Keratinocyte (primary cell): Measurements from ENCODE around the gene FCN3.

Source experiments
- EZH2 ChIP-seq: IDR thresholded peaks from one replicate; pipeline ENCODE4 v1.6.1; 2012; ENCODE audit warnings: inconsistent platforms, mild to moderate bottlenecking, low read length, moderate library complexity
- TF ChIP-seq, protein P1 (sequence below), 3 experiments: IDR thresholded peaks in 1 of 3; conservative IDR thresholded peaks in 1 of 3; optimal IDR thresholded peaks in 1 of 3; 2 replicates in 2 of 3; 3 replicates in 1 of 3; pipeline versions ENCODE3 to v1.5.1; 2011; ENCODE audit warnings: low read length in 3 of 3, mild to moderate bottlenecking in 3 of 3, moderate library complexity in 2 of 3, control low read depth in 1 of 3, inconsistent platforms in 1 of 3; ENCODE audit not compliant: insufficient read depth in 2 of 3; ENCODE audit errors: extremely low read depth in 1 of 3

DNA sequence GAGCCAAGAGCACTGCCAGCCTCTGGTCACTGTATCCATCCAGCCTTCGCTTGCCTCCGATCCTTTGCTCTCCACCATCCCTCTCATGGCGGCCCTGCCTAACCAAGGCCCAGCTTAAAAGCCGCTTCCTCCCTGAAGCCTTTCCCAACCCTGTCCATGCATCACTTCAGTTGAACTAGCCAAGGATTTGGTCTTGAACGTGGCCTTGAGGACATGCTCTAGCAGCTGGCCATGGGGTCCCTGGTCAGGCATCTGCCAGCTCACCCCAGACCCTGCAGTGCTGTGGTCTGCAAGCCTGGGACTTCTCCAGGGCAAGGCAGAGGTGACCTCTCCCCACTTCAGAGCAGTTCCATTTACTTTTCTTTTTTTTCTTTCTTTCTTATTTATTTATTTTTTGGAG lies 37.9 kb downstream of the FCN3 start:
- TF ChIP-seq, protein P1, sequence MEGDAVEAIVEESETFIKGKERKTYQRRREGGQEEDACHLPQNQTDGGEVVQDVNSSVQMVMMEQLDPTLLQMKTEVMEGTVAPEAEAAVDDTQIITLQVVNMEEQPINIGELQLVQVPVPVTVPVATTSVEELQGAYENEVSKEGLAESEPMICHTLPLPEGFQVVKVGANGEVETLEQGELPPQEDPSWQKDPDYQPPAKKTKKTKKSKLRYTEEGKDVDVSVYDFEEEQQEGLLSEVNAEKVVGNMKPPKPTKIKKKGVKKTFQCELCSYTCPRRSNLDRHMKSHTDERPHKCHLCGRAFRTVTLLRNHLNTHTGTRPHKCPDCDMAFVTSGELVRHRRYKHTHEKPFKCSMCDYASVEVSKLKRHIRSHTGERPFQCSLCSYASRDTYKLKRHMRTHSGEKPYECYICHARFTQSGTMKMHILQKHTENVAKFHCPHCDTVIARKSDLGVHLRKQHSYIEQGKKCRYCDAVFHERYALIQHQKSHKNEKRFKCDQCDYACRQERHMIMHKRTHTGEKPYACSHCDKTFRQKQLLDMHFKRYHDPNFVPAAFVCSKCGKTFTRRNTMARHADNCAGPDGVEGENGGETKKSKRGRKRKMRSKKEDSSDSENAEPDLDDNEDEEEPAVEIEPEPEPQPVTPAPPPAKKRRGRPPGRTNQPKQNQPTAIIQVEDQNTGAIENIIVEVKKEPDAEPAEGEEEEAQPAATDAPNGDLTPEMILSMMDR (optimal IDR thresholded peaks at IDR 0.05 in 1 of 3, IDR thresholded peaks at IDR 0.05 in 1 of 3, conservative IDR thresholded peaks at IDR 0.05 in 1 of 3; ENCODE audit: extremely low read depth in 1 of 3, insufficient read depth in 2 of 3, low read length in 3 of 3) = no peak
- no peak for TF ChIP-seq EZH2
